ENCODE results near the gene SDK1.
"Not testable (repeated sequence)": the region's sequence is repeated elsewhere in the genome, so short reads cannot be mapped to it uniquely, and the experiment has no call there.

SDK1 gene

GRCh38 chr7:3748389-3748788, 447.3 kb downstream of the SDK1 start:
- Histone ChIP-seq H3K9me3 (no peaks in the 10 kb centered on the region), H3K36me3 (no peaks in the 10 kb centered on the region), H3K27me3 (no peaks in the 10 kb centered on the region), H3K27ac (no peak overlapping the region), H3K4me3 (ENCODE audit: low read depth in 1 of 2, low read length in 1 of 2) (no peak overlapping the region), H3K4me1 (ENCODE audit: control insufficient read depth in 1 of 2, insufficient read depth in 1 of 2, low read depth in 1 of 2, low read length in 1 of 2) (peaks cover 21 to 43% of the 10 kb centered on the region in 2 experiments)
- no peak for TF ChIP-seq CTCF (IDR thresholded peaks at IDR 0.05)

- Histone ChIP-seq H3K27ac (no peak overlapping the region), H3K27me3 (no peaks in the 10 kb centered on the region), H3K4me3 (ENCODE audit: low read depth in 1 of 2, low read length in 1 of 2) (no peak overlapping the region), H3K36me3 (no peaks in the 10 kb centered on the region), H3K9me3 (no peaks in the 10 kb centered on the region), H3K4me1 (ENCODE audit: control insufficient read depth in 1 of 2, insufficient read depth in 1 of 2, low read depth in 1 of 2, low read length in 1 of 2) (peaks cover 13 to 33% of the 10 kb centered on the region in 2 experiments)
- TF ChIP-seq CTCF (IDR thresholded peaks at IDR 0.05): no peak
These were observed 452.8 kb downstream of the SDK1 start for GRCh38 chr7:3753868-3754267.

GRCh38 chr7:3754493-3755341, 453.7 kb downstream of the SDK1 start:
- H3K27ac ChIP-seq: no peak overlapping the region
- no peaks in the 10 kb centered on the region for H3K36me3 ChIP-seq
- TF ChIP-seq CTCF (IDR thresholded peaks at IDR 0.05): no peak
- no peaks in the 10 kb centered on the region for H3K27me3 ChIP-seq
- H3K9me3 ChIP-seq: no peaks in the 10 kb centered on the region
- H3K4me3 ChIP-seq (ENCODE audit: low read depth in 1 of 2, low read length in 1 of 2): no peak overlapping the region
- H3K4me1 ChIP-seq (ENCODE audit: control insufficient read depth in 1 of 2, insufficient read depth in 1 of 2, low read depth in 1 of 2, low read length in 1 of 2): peaks cover 13 to 33% of the 10 kb centered on the region in 2 experiments

GRCh38 chr7:3755778-3756453, 454.9 kb downstream of the SDK1 start:
- H3K27me3 ChIP-seq; H3K27ac ChIP-seq; H3K36me3 ChIP-seq; H3K9me3 ChIP-seq; H3K4me3 ChIP-seq (ENCODE audit: low read depth in 1 of 2, low read length in 1 of 2): not testable (repeated sequence)
- peaks cover 13 to 29% of the 10 kb centered on the region in 2 experiments for H3K4me1 ChIP-seq (ENCODE audit: control insufficient read depth in 1 of 2, insufficient read depth in 1 of 2, low read depth in 1 of 2, low read length in 1 of 2)

- TF ChIP-seq CTCF (IDR thresholded peaks at IDR 0.05): no peak
- Histone ChIP-seq H3K9me3 (no peaks in the 10 kb centered on the region), H3K27ac (no peak overlapping the region), H3K36me3 (no peaks in the 10 kb centered on the region), H3K4me3 (ENCODE audit: low read depth in 1 of 2, low read length in 1 of 2) (no peak overlapping the region), H3K4me1 (ENCODE audit: control insufficient read depth in 1 of 2, insufficient read depth in 1 of 2, low read depth in 1 of 2, low read length in 1 of 2) (peaks cover 4 to 19% of the 10 kb centered on the region in 2 experiments), H3K27me3 (no peaks in the 10 kb centered on the region)
These were observed 456.0 kb downstream of the SDK1 start for GRCh38 chr7:3757059-3757458.

GRCh38 chr7:3760651-3761050, 459.6 kb downstream of the SDK1 start:
- Histone ChIP-seq H3K9me3 (no peaks in the 10 kb centered on the region), H3K36me3 (no peaks in the 10 kb centered on the region), H3K4me3 (ENCODE audit: low read depth in 1 of 2, low read length in 1 of 2) (no peak overlapping the region), H3K27me3 (no peaks in the 10 kb centered on the region), H3K27ac (no peak overlapping the region), H3K4me1 (ENCODE audit: control insufficient read depth in 1 of 2, insufficient read depth in 1 of 2, low read depth in 1 of 2, low read length in 1 of 2) (peaks cover 3 to 6% of the 10 kb centered on the region in 2 experiments)
- TF ChIP-seq CTCF (IDR thresholded peaks at IDR 0.05): no peak
